WERI-Rb-1 (cell line): ENCODE results near the gene SERPINA7.
"Not testable (repeated sequence)": the region's sequence is repeated elsewhere in the genome, so short reads cannot be mapped to it uniquely, and the experiment has no call there.

ENCODE experiments used
- DNase-seq: peaks from one replicate; pipeline ENCODE4 v3.0.0-alpha.2; 2020
- H3K27ac ChIP-seq: fragments of 250-450 bp; sonication (Bioruptor Pico); 2 replicates; pipeline ENCODE4 v1.5.1; 2020; ENCODE audit warnings: mild to moderate bottlenecking, moderate library complexity
- H3K27me3 ChIP-seq: fragments of 250-450 bp; sonication (Bioruptor Pico); 2 replicates; pipeline ENCODE4 v1.5.1; 2021; ENCODE audit warnings: mild to moderate bottlenecking, low read depth, moderate library complexity; ENCODE audit not compliant: insufficient read depth, severe bottlenecking
- H3K36me3 ChIP-seq: fragments of 250-450 bp; sonication (Bioruptor Pico); 2 replicates; pipeline ENCODE4 v1.5.1; 2020; ENCODE audit warnings: mild to moderate bottlenecking, moderate library complexity
- H3K4me3 ChIP-seq: 2 replicates; pipeline ENCODE4 v1.5.1; 2011; ENCODE audit warnings: low read depth, mild to moderate bottlenecking, control low read depth, low read length
- H3K9me3 ChIP-seq: fragments of 250-450 bp; sonication (Bioruptor Pico); 2 replicates; pipeline ENCODE4 v1.5.1; 2021; ENCODE audit warnings: mild to moderate bottlenecking, moderate library complexity; ENCODE audit not compliant: severe bottlenecking
- TF ChIP-seq, protein P1 (sequence below): IDR thresholded peaks from 2 replicates; pipeline ENCODE4 v1.5.1; 2011; ENCODE audit warnings: low read depth, mild to moderate bottlenecking, control low read depth, inconsistent platforms, low read length

The SERPINA7 gene

DNA sequence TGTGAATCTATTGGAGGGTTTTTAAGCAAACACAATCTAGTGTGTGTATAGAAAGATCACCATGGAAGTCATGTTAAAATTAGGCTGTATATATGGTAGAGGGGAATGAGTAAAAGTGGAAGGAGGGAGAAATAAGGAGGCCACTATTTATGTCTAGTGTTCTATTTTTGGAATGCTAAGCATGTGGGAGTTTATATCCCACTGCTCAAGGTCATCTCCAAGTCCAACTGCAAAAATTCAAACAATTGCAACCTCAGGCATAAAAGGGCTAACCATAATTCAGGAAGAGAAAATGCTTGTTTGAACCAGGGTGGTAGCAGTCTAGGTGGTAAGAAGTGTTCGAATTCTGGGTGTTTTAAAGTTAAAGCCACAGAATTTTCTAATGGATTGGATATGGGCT, 39.2 kb downstream of the SERPINA7 start:
- Histone ChIP-seq H3K4me3 (no peak overlapping the region), H3K9me3 (no peaks in the 10 kb centered on the region), H3K27ac (no peak overlapping the region), H3K36me3 (no peaks in the 10 kb centered on the region), H3K27me3 (peaks cover 15% of the 10 kb centered on the region)
- TF ChIP-seq, protein P1, sequence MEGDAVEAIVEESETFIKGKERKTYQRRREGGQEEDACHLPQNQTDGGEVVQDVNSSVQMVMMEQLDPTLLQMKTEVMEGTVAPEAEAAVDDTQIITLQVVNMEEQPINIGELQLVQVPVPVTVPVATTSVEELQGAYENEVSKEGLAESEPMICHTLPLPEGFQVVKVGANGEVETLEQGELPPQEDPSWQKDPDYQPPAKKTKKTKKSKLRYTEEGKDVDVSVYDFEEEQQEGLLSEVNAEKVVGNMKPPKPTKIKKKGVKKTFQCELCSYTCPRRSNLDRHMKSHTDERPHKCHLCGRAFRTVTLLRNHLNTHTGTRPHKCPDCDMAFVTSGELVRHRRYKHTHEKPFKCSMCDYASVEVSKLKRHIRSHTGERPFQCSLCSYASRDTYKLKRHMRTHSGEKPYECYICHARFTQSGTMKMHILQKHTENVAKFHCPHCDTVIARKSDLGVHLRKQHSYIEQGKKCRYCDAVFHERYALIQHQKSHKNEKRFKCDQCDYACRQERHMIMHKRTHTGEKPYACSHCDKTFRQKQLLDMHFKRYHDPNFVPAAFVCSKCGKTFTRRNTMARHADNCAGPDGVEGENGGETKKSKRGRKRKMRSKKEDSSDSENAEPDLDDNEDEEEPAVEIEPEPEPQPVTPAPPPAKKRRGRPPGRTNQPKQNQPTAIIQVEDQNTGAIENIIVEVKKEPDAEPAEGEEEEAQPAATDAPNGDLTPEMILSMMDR, result no peak
- DNase-seq, result no peak

DNA sequence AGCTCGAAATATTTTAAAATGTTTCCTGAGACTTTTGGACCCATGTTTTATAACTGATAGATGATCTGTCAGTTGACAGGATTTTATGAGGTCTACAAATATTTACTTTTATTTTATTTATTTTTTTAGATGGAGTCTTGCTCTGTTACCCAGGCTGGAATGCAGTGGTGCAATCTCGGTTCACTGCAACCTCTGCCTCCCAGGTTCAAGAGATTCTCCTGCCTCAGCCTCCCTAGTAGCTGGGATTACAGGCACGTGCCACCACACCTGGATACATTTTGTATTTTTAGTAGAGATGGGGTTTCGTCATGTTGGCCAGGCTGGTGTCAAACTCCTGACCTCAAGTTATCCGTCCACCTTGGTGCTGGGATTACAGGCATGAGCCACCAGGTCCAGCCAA, 50.0 kb downstream of the SERPINA7 start:
- H3K36me3 ChIP-seq, H3K9me3 ChIP-seq, H3K4me3 ChIP-seq, H3K27ac ChIP-seq, DNase-seq: not testable (repeated sequence)
- peaks cover 19% of the 10 kb centered on the region for H3K27me3 ChIP-seq
